IMR-90 (cell line): ENCODE measurements around the gene RHOBTB3.

ENCODE experiments used
- BHLHE40 ChIP-seq: fragments of 150-350 bp; IDR thresholded peaks from 2 replicates; pipeline ENCODE4 v1.6.1; 2016; ENCODE audit warnings: mild to moderate bottlenecking, low read depth, low read length
- CEBPB ChIP-seq: IDR thresholded peaks from 2 replicates; pipeline ENCODE4 v1.6.1; 2012; ENCODE audit warnings: low read depth, low read length, improper control_type of control experiment
- CHD1 ChIP-seq: IDR thresholded peaks from 2 replicates; pipeline ENCODE4 v1.6.1; 2012; ENCODE audit warnings: low read depth, low read length, improper control_type of control experiment
- CTCF ChIP-seq: conservative IDR thresholded peaks from 2 replicates; pipeline ENCODE4 v1.5.1; 2012; ENCODE audit warnings: mild to moderate bottlenecking, low read depth, low read length, improper control_type of control experiment
- MAZ ChIP-seq: IDR thresholded peaks from 2 replicates; pipeline ENCODE4 v1.6.1; 2012; ENCODE audit warnings: low read depth, mild to moderate bottlenecking, low read length, improper control_type of control experiment, moderate library complexity, borderline replicate concordance
- MXI1 ChIP-seq: IDR thresholded peaks from 2 replicates; pipeline ENCODE4 v1.6.1; 2012; ENCODE audit warnings: low read depth, mild to moderate bottlenecking, low read length, moderate library complexity, borderline replicate concordance
- NFE2L2 ChIP-seq: fragments of 150-350 bp; IDR thresholded peaks from 2 replicates; pipeline ENCODE4 v1.6.1; 2016; ENCODE audit warnings: low read depth, mild to moderate bottlenecking, low read length
- POLR2A ChIP-seq: IDR thresholded peaks from 2 replicates; pipeline ENCODE4 v1.6.1; 2012; ENCODE audit warnings: mild to moderate bottlenecking, low read depth, low read length
- RAD21 ChIP-seq: IDR thresholded peaks from 2 replicates; pipeline ENCODE4 v1.6.1; 2012; ENCODE audit warnings: low read length, improper control_type of control experiment
- RFX5 ChIP-seq: IDR thresholded peaks from 2 replicates; pipeline ENCODE4 v1.8.0; 2012; ENCODE audit warnings: low read depth, mild to moderate bottlenecking, low read length, moderate library complexity
- SMC3 ChIP-seq: fragments of 150-350 bp; IDR thresholded peaks from 2 replicates; pipeline ENCODE4 v1.6.1; 2016; ENCODE audit warnings: low read depth, mild to moderate bottlenecking, antibody characterized with exemption, low read length, moderate library complexity

DNA sequence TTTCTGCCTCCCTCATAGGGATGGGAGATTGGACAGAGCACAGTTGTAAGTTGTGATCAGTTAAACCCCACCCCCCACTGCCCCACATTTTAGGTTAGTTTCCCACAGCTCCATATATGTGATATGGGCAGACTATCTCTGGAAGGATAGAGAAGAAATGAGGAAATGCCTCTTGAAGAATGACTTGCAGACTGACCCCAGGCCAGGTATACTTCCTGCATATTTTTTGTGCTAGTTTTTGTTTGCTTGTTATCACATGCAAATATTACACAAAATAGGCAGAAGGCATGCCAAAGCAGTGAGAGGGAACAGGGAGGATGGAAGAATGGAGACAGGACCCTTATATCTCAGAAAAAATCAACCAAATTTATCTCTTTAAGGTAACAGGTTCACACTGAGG is 101.5 kb downstream of the RHOBTB3 start:
- TF ChIP-seq CTCF (no peak), POLR2A (no peak), MXI1 (no peak), CEBPB (no peak), RFX5 (no peak), NFE2L2 (no peak), RAD21 (no peak), BHLHE40 (no peak), CHD1 (no peak), MAZ (no peak), SMC3 (no peak)
